ENCODE results near the gene PICK1. TPM values are rescaled to one million over a fixed set of nuclear protein-coding genes. Genes with fewer than 3 reads are reported as not detected.
"Not testable (repeated sequence)": the region's sequence is repeated elsewhere in the genome, so short reads cannot be mapped to it uniquely, and the experiment has no call there.

Gene PICK1
- total RNA-seq, 1 experiment from 2014 or later: 6.0 TPM

- no peak for DNase-seq (ENCODE audit: extremely low read depth, low read depth)
Observed at GRCh38 chr22:38072322-38073149, 15.3 kb downstream of the PICK1 start.

- no peak for DNase-seq (ENCODE audit: extremely low read depth, low read depth)
Observed at GRCh38 chr22:38073150-38074130, 16.2 kb downstream of the PICK1 start.

DNA sequence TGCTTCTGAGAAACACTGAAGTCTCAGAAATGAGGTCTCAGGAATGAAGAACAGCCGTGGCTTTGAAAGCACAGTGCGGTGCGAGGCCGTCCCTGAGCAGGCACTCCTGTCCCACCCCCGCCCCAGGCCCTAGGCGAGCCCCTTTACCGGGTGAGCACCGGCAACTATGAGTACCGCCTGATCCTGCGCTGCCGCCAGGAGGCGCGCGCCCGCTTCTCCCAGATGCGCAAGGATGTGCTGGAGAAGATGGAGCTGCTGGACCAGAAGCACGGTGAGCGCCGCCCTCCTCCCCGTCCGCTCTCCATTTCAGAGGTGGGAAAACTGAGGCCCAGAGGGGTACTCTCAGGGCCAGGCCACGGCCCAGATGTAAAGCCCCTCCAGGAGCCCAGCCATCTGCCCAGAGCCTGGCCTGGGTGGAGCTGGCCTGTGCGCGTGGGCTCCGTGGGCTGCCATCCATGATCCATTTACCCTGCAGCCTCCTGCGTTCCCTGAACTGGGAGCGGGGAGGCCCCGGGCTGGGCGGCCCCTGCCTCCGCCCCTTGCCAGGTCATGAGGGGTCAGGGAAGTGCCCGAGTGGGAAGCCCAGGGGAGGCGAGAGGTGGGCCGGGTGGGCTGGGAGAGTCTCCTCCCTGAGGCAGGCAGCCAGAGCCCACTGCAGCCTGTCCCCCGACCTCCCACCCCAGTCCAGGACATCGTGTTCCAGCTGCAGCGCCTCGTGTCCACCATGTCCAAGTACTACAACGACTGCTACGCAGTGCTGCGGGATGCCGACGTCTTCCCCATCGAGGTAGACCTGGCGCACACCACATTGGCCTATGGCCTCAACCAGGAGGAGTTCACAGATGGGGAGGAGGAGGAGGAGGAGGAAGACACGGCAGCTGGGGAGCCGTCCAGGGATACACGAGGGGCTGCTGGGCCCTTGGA is 17.2 kb downstream of the PICK1 start:
- no peak for DNase-seq (ENCODE audit: extremely low read depth, low read depth)

- no peak for DNase-seq (ENCODE audit: extremely low read depth, low read depth)
Observed at GRCh38 chr22:38075105-38075825, 18.1 kb downstream of the PICK1 start.

DNA sequence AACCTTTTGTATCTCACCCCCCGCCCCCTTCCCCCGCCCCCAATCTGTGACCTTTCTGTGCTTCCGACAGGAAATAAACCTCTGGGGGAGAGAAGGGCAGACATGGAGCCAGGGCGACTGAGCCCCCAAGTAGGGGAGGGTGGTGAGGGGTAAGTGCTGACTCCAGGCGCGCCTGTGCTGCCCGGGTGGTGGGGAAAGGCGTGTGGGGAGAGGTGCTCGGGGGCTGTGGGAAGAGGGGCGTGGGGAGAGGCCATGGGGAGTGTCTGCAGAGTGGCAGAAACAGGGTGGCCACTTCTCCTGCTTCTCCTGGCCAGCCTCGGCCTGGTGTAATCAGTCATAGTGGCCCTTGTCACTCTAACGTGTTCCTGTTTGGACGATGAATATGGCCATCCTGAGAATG is 18.8 kb downstream of the PICK1 start:
- DNase-seq (ENCODE audit: extremely low read depth, low read depth): no peak

- no peak for DNase-seq (ENCODE audit: extremely low read depth, low read depth)
Observed at GRCh38 chr22:38077096-38077495, 19.9 kb downstream of the PICK1 start.

GRCh38 chr22:38077595-38077994 is 20.4 kb downstream of the PICK1 start:
- no peak for DNase-seq (ENCODE audit: extremely low read depth, low read depth)

- no peak for DNase-seq (ENCODE audit: extremely low read depth, low read depth)
Observed at GRCh38 chr22:38078046-38078840, 21.0 kb downstream of the PICK1 start.

DNA sequence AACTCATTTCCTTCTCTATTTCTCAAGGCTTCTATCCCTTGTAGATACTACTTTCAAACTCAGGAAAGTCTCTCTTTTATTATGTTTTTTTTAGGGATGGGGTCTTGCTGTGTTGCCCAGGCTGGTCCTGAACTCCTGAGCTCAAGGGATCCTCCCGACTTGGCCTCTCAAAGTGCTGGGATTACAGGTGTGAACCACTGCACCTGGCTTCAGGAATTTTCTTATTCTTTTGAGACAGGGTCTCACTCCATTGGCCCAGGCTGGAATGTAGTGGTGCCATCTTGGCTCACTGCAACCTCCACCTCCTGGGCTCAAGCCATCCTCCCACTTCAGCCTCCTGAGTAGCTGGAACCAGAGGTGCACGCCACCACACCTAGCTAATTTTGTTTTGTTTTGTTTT is 22.0 kb downstream of the PICK1 start:
- not testable (repeated sequence) for DNase-seq (ENCODE audit: extremely low read depth, low read depth)

DNA sequence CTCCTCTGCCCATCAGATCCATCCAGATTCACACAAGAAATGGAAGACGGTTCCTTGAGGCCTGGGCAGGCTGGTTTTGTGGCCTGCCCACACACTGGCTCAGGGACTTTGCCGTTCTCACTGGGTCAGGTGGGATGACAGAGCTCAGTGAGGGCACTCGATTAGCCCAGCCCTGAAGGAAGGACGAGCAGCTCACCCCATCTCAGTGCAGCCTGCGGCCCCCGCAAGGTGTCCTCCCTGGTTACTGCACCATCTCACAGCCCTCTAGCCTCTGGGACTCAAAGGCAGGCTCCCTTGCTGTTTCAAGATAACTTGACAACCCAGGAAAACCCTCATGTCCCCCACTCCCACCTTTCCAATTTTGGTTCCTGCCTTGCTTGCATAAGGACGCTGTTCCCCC is 22.6 kb downstream of the PICK1 start:
- DNase-seq (ENCODE audit: extremely low read depth, low read depth): no peak

- DNase-seq (ENCODE audit: extremely low read depth, low read depth): no peak
Observed at GRCh38 chr22:38080474-38080849, 23.3 kb downstream of the PICK1 start.

GRCh38 chr22:38080850-38081635 is 23.8 kb downstream of the PICK1 start:
- DNase-seq (ENCODE audit: extremely low read depth, low read depth): no peak

DNA sequence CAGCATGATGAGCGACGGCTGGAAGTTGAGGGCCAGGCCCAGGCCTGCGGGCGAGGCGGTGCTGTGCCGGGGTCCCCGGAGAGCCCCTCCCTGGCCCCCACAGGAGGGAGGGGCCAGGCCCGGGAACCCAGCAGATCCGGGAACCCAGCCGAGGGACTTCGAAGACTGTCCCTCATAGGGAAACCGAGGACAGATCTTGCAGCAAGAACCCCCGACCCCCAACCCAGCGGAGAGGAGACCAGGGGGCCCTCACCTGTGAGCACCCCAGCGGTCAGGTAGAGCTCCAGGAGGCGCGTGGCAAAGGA is 24.4 kb downstream of the PICK1 start:
- DNase-seq (ENCODE audit: extremely low read depth, low read depth): no peak

DNA sequence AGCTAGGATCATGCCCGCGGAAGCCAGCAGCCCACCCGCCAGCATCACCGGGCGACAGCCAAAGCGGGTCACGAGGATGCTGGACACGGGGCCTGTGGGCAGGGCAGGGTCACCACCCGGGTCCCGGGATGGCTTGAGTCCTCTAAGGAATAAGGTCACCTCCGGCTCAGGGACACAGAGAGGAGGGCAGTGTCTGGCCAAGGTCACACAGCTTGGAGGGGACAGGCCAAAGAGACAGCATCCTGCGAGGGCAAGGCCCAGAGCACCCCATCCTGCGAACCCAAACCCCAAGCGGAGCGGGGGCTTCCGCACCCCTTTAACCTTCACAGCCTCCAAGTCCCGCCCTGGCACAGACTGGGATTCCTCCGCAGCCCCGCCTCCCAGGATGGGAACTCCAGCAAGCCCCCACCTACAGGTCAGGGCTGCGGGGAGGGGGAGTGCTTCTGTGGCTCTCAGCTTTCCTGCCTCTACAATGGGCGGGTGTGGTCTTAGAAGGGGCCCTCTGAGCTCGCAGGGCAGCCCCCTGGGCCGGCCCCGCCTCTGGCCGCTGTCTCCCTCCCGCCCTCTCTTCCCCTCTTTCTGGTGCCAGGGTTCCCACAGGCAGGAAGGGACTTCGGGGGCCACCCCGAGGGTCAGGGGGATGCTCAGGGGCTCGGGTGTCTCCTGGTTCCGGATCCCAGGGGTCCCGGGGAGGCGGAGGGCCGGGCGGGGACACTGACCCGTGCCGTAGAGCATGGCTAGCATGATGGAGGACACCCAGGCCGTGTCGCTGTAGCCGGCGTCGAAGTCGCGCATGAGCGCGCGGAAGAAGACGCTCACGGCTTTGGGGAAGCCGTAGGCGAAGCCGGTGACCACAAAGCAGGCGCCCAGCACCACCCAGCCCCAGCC is 25.0 kb downstream of the PICK1 start:
- no peak for DNase-seq (ENCODE audit: extremely low read depth, low read depth)

DNA sequence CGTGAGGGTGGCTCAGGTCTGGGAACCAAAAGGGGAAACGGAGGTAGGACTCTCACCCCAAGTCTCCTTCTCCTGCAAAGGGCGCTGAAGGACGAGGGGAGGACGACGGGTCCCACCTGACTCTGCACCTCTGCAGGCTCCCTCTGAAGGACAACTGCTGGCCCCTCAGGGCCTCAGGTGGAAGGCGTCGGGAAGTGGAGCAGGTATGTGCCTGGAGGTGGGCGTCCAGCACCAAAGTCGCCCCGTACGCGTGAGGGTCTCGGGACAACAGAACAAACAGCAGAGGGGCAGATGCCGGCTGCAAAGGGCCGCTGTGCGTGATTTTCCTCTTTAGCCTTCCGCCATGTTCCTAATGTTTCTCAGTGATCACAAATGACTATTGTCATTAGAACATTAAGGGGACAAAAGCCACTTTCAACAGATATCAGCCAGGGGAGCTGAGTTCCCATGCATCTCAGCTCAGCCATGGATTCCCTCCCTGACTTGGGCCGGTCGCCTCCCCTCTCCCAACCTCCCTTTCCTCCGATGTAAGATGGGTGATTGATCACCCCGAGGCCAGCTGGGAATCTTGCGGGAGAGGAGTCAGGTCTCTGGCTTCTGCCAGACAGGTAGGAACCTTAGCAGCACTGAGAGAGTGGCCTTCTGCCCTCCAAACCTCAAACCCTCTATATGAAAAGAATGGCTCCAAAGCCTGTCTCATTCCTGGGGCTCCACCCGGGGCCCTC is 25.9 kb downstream of the PICK1 start:
- no peak for DNase-seq (ENCODE audit: extremely low read depth, low read depth)

GRCh38 chr22:38083931-38084631 is 26.9 kb downstream of the PICK1 start, which contains the start of gene SLC16A8:
Gene SLC16A8 (minus strand): TSS chr22:38084184. CDS start chr22:38082873, 1,311 bp downstream.
- DNase-seq (ENCODE audit: extremely low read depth, low read depth): no peak
